Stimulated activated CD8-positive, alpha-beta memory T cell treated with anti-CD3 and anti-CD28 coated beads, Interleukin-12 subunit alpha, Interleukin-12 subunit beta, amount 100 ng/mL, for 24 hours (primary cell): ENCODE data around the gene SOCS1.

ENCODE experiments used
- DNase-seq: peaks from one replicate; pipeline ENCODE4 v3.0.0-alpha.2; 2020; ENCODE audit errors: extremely low read depth

Gene SOCS1

DNA sequence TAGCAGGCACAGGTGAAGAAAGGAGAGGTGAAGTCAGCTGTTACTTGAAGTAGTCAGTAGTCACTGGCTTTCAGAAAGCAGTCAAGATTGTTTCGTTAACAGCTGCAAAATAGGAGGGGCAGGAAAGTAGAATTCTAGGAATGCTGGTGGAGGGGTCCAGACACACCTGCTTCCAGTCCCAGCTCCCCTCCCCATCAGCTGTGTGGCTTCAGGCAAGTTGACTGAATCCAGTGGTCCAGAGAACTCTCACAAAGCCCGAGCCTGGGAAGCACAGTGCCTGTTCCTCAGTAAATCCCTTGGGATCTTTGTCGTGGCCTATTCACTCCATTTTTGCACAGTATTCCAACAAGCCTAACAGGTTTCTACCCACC, 4.6 kb upstream of the SOCS1 start:
- DNase-seq: no peak

- DNase-seq: no peak
Observed at GRCh38 chr16:11259655-11260595, 3.9 kb upstream of the SOCS1 start.

- no peak for DNase-seq
Observed at GRCh38 chr16:11258553-11259492, 2.8 kb upstream of the SOCS1 start.

DNA sequence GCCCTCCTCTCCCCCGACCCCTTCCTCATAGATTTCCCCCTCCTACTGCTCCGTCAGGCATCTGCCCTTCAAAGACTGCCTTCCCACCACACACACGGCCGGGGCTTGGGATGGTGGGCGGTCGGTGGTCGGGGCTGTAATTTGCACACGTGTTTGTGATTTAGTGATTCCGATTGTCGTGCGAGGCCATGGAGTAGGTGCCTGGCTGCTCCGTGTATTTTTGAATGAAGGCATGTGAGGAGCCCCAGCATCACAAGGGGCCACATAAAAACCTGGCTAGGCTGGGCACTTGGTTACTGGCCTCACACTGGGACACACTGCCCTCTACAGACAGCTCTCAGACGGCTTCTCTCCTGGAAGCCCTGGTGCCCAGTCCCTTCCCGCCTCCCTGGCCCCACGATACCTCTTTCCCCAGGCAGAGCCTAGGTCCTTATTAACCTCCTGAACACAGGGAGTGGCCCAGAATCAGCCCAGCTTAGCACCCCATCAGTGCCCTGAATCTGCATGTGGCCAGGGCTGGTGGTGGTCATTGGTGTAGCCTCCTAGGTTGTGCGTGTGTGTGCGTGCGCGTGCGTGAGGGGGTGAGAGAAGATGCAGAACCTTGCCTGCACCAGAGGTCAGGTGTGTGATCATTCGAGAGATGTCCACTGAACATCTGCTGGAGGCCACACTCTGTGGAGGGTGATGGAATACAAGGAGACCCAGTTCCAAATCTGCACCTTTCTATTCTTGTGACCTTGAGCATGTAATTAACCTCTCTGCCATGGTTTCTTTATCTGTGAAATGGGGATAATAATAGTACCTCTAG, 1.3 kb upstream of the SOCS1 start:
- DNase-seq: no peak

- DNase-seq: no peak
Observed at GRCh38 chr16:11256661-11257130, 692 bp upstream of the SOCS1 start.

DNA sequence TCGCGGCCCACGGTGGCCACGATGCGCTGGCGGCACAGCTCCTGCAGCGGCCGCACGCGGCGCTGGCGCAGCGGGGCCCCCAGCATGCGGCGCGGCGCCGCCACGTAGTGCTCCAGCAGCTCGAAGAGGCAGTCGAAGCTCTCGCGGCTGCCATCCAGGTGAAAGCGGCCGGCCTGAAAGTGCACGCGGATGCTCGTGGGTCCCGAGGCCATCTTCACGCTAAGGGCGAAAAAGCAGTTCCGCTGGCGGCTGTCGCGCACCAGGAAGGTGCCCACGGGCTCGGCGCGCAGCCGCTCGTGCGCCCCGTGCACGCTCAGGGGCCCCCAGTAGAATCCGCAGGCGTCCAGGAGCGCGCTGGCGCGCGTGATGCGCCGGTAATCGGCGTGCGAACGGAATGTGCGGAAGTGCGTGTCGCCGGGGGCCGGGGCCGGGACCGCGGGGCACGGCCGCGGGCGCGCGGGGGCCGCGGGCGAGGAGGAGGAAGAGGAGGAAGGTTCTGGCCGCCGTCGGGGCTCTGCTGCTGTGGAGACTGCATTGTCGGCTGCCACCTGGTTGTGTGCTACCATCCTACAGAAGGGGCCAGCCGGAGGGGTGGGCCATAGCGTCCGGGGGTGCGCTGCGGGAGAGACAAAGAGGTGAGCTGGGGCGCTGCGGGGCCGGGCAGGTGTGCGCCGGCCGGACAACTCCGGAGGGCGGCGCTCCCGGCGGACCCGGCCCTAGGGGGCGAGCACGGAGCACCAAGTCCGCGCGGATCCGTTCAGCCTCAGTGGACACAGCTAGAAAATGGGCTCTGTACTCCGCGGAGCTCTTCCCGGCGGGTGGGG, 879 bp downstream of the SOCS1 start:
- no peak for DNase-seq

DNA sequence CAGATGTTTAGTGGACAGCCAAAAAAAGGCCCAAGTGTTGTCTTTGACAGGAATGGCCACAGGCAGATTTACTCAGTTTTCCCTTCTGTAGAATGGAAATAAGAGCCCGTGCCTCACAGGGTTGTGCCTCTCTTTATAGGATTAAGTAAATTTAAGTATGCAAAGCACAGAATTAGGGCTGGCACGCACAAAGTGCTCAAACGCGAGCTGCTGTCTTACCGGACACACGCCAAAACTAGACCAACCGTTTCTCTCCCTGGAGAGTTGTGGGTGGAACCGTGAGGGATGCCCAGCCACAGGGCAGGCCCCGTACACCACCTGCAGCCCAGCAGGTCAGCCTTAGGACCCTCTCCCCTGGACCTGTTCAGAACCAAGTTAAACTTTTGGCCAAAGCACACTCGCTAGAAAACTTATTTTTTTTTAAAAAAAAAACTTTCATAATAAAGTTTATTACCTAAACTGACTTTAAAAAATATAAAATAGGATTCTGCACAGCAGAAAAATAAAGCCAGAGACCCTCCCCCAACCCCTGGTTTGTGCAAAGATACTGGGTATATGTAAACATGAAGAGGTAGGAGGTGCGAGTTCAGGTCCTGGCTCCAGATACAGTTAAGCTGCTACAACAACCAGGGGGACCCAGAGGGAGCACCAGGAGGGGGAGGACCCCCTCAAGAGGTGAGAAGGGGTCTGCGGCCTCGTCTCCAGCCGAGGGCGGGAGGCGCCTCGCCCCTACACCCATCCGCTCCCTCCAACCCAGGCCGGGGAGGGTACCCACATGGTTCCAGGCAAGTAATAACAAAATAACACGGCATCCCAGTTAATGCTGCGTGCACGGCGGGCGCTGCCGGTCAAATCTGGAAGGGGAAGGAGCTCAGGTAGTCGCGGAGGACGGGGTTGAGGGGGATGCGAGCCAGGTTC, 1.8 kb downstream of the SOCS1 start:
- no peak for DNase-seq

DNA sequence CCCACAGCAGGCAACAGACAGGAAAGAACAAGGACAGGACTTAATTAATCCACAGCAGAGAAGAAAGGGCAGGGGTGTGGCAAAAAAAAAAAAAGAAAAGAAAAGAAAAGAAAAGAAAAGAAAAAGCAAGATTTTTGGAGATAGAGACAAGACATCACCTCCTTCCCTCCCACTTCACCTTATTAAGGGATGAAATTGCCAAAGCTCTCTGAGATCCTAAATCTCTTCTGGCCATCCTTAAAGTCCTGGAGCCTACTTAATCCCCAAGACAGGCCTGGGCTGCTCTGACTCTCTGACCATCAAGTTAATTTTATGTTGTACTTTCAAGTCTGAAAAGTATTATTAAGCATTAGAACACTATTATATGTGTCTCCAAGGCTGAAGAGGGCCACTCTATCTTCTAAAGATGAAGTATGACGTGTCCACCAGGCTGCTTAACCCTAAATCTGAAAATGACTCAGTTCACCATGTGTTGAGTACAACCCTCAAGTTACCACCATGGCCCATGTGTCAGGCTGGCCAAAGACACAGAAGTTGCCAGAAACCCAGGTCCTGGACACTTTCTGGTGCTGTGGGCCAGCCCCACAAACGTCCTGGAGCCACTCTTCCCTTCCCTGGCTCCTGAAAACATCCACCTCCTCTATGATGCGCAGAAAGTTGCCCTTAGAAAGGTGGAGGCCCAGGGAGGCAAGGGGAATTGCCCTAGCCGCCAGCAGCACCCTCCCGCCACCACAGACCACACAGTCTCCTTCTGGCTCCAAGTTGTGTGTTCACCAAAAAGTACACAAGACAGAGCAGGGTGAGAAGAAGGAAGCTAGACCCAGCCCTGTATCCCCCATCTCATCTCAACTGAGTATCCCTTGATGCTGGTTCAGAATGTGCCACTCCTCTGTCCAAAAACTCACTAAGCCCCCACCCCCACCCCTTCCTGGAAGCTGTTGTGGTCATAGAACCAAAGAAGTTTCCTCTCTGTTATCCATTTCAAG, 2.7 kb downstream of the SOCS1 start:
- DNase-seq: no peak

GRCh38 chr16:11252482-11252931, 3.5 kb downstream of the SOCS1 start:
- DNase-seq: no peak

DNA sequence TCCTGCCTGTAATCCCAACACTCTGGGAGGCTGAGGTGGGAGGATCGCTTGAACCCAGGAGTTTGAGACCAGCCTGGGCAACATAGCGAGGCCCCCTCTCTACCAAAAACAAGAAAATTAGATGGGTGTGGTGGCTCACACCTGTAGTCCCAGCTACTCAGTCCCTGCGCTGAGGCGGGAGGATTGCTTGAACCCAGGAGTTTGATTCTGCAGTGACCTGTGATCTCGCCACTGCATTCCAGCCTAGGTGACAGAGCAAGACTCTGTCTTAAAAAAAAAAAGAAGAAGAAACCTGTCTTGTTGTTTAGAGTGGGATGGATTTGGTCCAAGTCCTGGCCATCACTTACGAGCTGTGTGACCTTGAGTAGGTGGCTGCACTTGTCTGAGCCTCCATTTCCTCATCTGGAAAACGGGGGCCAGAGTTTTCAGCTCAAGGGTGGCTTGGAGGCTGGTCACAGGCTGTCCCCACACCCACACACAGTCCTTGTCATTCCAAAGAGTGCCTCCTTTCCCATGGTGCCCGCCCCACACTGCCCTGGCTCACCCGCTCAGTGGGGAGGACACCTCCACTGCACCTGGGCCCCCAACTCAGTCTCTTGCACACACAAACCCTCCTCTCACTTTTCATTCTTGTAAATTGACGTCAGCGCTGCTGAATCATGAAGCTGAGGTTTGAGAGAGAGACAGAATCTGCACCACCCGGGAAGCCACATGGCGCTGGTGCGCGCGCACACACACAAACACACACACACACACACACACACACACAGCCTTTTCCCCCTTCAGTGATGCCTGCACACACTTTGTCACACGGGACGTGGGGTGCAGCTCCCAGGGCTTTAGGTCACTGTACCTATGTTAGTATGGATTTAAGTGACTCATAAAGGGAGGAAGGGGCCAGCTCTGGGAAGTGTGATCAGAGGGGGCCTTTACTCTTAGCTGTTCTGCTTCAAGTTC, 4.2 kb downstream of the SOCS1 start:
- DNase-seq: peak; percentile 63

DNA sequence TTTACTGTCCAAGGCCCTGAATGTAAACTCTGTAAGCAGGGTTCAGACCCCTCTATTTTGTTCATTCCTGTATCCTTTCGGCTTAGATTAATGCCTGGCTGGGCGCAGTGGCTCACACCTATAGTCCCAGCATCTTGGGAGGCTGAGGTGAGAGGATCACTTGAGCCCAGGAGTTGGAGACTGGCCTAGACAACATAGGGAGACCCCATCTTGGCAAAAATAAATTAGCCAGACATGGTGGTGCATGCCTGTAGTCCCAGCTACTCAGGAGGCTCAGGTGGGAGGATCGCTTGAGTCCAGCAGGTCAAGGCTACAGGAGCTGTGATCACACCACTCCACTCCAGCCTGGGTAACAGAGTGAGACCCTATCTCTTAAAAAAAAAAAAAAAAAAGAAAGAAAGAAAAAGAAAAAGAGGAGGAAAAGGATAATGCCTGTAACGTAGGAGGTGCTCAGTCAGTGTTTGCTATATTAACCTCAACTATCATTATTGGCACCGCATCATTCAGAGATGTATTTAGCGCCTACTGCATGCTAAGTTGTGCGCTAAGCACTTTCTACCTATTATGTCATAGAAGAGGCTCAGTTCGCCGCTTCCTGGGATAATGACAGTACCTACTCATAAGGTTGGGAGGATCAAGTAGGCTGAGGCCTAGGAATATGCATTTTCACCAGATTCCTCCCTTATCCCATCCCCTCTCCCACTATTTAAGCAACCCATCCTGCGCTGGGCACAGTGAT, 5.0 kb downstream of the SOCS1 start:
- DNase-seq: no peak

- DNase-seq: no peak
Observed at GRCh38 chr16:11250091-11250785, 5.8 kb downstream of the SOCS1 start.

DNA sequence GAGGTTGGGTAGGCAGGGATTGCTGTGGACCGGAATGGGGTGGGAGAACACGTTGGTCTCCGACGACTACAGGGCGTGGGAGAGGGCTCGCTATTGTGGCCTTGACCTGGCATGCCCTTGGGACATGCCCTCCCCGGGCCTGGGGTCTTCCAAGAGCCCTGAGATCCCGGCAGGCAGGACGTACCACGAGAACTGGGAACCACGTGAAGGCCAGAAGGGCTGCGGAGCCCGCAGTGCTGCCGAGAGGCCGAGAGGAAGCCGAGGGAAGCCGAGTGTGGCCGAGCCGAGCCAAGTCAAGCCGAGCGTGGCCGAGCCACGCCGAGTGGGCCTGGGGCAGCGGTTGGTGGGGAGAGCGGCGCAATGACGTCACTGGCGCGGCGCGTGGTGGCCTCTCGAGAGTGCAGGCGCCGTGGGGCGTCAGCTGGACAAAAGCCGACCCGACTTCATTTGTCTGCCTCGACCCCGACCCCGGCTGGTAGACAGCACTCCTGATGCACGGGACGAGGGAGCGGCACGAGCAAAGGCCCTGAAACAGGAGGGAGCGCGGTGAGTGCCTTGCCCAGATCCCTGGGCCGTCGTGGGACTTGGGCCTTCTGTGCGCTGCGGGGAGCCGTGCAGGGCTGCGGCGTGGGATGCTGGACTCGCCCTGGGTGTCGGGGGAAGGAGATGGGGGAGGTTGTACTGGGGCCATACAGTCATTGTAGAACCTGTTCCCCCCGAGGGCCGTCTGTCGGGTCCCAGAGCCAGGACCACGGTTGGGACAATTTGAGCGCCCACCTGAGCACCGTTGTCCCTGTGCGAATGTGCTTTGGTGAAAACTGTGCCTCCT, 6.6 kb downstream of the SOCS1 start:
- no peak for DNase-seq

- DNase-seq: no peak
Observed at GRCh38 chr16:11248133-11248532, 7.9 kb downstream of the SOCS1 start.

GRCh38 chr16:11245988-11246387, 10.0 kb downstream of the SOCS1 start:
- DNase-seq: no peak
